GM13977 (cell line): ENCODE measurements around the gene SLC44A5.

ENCODE experiments used
- DNase-seq: peaks from one replicate; pipeline ENCODE4 v3.0.0; 2012; ENCODE audit warnings: low spot score
- CTCF ChIP-seq: IDR thresholded peaks from 2 replicates; pipeline ENCODE4 v1.5.1; 2012; ENCODE audit warnings: mild to moderate bottlenecking, control low read depth; ENCODE audit not compliant: insufficient read depth; ENCODE audit errors: extremely low read depth, missing control alignments
- in situ Hi-C: fragments of 300-500 bp; cut with MboI; formaldehyde crosslinking; loops from one replicate; pipeline ENCODE4 v1.12.0; 2022; ENCODE audit warnings: low sequenced_read_pairs, low pct_unique_long_range_greater_than_20kb, mixed read lengths, inconsistent platforms; ENCODE audit not compliant: unreplicated experiment

The SLC44A5 gene

GRCh38 chr1:75341537-75341936 is 269.4 kb downstream of the SLC44A5 start:
- in situ Hi-C loops = no loop called here
- no peak for DNase-seq
- no peak for TF ChIP-seq CTCF

- DNase-seq = peak; percentile 23
- in situ Hi-C loops = no loop called here
- no peak for TF ChIP-seq CTCF
These were observed 272.1 kb downstream of the SLC44A5 start for GRCh38 chr1:75338616-75339483.

GRCh38 chr1:75334876-75335389 is 276.0 kb downstream of the SLC44A5 start:
- in situ Hi-C loops = no loop called here
- TF ChIP-seq CTCF = no peak
- no peak for DNase-seq

- DNase-seq = no peak
- TF ChIP-seq CTCF = no peak
- in situ Hi-C loops = no loop called here
These were observed 280.3 kb downstream of the SLC44A5 start for GRCh38 chr1:75330624-75331023.

GRCh38 chr1:75328691-75329090 is 282.2 kb downstream of the SLC44A5 start:
- in situ Hi-C loops = no loop called here
- DNase-seq = no peak

DNA sequence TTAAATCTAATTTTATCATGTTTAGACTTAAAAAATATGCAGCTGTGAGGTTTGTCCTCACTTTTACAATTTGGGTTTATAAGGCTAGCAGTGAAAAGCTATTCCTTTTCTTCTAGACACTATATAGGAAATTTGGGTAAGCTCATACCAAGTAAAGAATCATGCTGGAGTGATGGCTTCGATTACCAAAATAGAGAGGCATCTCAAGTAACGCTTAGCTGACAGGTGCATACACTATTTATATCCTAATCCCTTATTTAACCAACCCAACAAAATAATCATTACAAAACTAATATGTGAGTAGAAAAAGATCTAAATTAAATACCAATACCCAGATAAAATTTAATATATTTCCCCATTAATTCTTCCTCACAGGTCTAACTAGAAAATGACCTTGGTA is 283.5 kb downstream of the SLC44A5 start:
- in situ Hi-C loops = no loop called here
- no peak for TF ChIP-seq CTCF
- no peak for DNase-seq

More at GRCh38 chr1:75328691-75329090, 282.2 kb downstream of the SLC44A5 start:
- no peak for TF ChIP-seq CTCF
